ENCODE measurements around the gene CFAP410. TPM values are rescaled to one million over a fixed set of nuclear protein-coding genes. Genes with fewer than 3 reads are reported as not detected.

Gene CFAP410
- total and polyA plus RNA-seq, 9 donors, result 1.2 to 40.8 (median 29.3) TPM

GRCh38 chr21:44357064-44357837 is 18.1 kb upstream of the CFAP410 start:
- no peak for DNase-seq
- no peaks in the 10 kb centered on the region for H3K9me3 ChIP-seq
- H3K4me1 ChIP-seq (ENCODE audit: insufficient read depth), result no peaks in the 10 kb centered on the region
- no peak overlapping the region for H3K4me3 ChIP-seq
- H3K36me3 ChIP-seq, result no peaks in the 10 kb centered on the region
- no peaks in the 10 kb centered on the region for H3K27me3 ChIP-seq
- 69 to 80% (median 78%) methylated on average over 21 of the region's 21 CpGs for WGBS, 3 donors
- TF ChIP-seq CTCF (IDR thresholded peaks at IDR 0.05) (no peak), EP300 (IDR thresholded peaks at IDR 0.05) (no peak), POLR2A (IDR thresholded peaks at IDR 0.05) (no peak)
- intact Hi-C loops (cut with DNase I), result loop anchor here in 1 of 4 donors (10.0 kb wide), 1 partner anchor 108 kb away; no protein-coding TSS in a partner anchor
- H3K27ac ChIP-seq, result no peak overlapping the region

- no peak overlapping the region for H3K27ac ChIP-seq
- H3K36me3 ChIP-seq, result no peaks in the 10 kb centered on the region
- H3K4me1 ChIP-seq (ENCODE audit: insufficient read depth), result no peaks in the 10 kb centered on the region
- no peaks in the 10 kb centered on the region for H3K9me3 ChIP-seq
- 86 to 96% (median 87%) methylated on average over 6 of the region's 6 CpGs for WGBS, 3 donors
- DNase-seq, result no peak
- TF ChIP-seq CTCF (IDR thresholded peaks at IDR 0.05) (no peak), EP300 (IDR thresholded peaks at IDR 0.05) (no peak), POLR2A (IDR thresholded peaks at IDR 0.05) (no peak)
- H3K27me3 ChIP-seq, result no peaks in the 10 kb centered on the region
- intact Hi-C loops (cut with DNase I), result loop anchor here in 1 of 4 donors (10.0 kb wide), 1 partner anchor 108 kb away; no protein-coding TSS in a partner anchor
- no peak overlapping the region for H3K4me3 ChIP-seq
Measured at GRCh38 chr21:44356636-44357035, 17.4 kb upstream of the CFAP410 start.

GRCh38 chr21:44356160-44356559 is 17.0 kb upstream of the CFAP410 start:
- no peak overlapping the region for H3K4me3 ChIP-seq
- no peaks in the 10 kb centered on the region for H3K9me3 ChIP-seq
- 65 to 76% (median 66%) methylated on average over 11 of the region's 11 CpGs for WGBS, 3 donors
- no peaks in the 10 kb centered on the region for H3K4me1 ChIP-seq (ENCODE audit: insufficient read depth)
- DNase-seq, result no peak
- TF ChIP-seq EP300 (IDR thresholded peaks at IDR 0.05) (no peak), POLR2A (IDR thresholded peaks at IDR 0.05) (no peak), CTCF (IDR thresholded peaks at IDR 0.05) (no peak)
- no peak overlapping the region for H3K27ac ChIP-seq
- H3K36me3 ChIP-seq, result no peaks in the 10 kb centered on the region
- H3K27me3 ChIP-seq, result no peaks in the 10 kb centered on the region
- intact Hi-C loops (cut with DNase I), result loop anchor here in 1 of 4 donors (10.0 kb wide), 1 partner anchor 109 kb away; no protein-coding TSS in a partner anchor

DNA sequence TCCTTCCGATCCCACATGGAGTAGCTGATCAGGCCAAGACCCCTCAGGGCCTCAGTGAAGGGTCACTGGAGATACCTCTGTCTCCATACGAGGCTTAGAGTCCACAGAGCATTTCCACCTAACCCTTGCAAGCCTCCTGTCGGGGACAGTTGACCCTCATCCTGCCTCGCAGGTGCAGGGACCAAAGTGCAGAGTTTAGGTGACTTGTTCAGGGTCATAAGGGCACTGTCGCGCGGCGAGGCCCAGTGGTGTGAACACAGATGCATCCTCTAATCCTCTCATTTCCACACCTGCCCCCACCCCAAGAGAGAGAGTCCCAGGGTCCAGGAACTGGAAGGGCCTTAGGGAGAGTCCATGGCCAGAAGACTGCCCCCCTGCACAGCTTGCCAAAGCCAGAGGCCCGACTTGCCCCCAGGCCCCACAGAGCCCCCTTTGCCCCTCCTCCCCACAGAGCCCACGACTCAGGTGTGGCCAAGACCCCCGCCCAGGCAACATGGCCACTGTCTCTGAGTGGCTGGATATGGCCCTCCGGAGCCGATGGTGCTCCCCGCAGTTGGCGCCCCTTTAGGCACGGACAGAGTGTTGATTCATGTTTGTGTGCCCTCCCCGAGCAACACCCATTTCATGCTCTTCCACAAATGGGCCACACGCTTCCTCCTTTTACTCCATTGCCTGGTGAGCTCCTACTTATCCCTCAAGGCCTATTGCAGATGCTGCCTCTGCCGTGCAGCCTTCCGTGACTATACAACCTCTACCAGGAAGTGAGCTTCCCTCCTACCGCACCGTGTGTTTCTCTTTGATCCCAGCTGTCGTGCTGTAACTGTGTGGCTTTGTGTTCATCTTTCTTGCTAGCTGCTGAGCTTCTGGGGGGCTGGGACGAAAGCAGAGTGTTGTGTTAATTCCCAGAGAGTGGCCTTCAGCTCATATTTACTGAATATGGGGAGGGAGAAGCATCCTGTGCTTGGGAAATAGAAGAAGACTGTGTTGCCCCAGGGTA is 15.9 kb upstream of the CFAP410 start:
- no peak for TF ChIP-seq POLR2A (IDR thresholded peaks at IDR 0.05)
- TF ChIP-seq CTCF (IDR thresholded peaks at IDR 0.05), result no peak
- TF ChIP-seq EP300 (IDR thresholded peaks at IDR 0.05), result no peak
- H3K27ac ChIP-seq, result no peak overlapping the region
- H3K27me3 ChIP-seq, result no peaks in the 10 kb centered on the region
- intact Hi-C loops (cut with DNase I), result loop anchor here in 1 of 4 donors (10.0 kb wide), 1 partner anchor 110 kb away; no protein-coding TSS in a partner anchor
- 73 to 80% (median 78%) methylated on average over 24 of the region's 24 CpGs for WGBS, 3 donors
- no peaks in the 10 kb centered on the region for H3K9me3 ChIP-seq
- H3K36me3 ChIP-seq, result no peaks in the 10 kb centered on the region
- no peak overlapping the region for H3K4me3 ChIP-seq
- DNase-seq, result no peak
- H3K4me1 ChIP-seq (ENCODE audit: insufficient read depth), result no peaks in the 10 kb centered on the region
